Activated CD4-positive, CD25-positive, alpha-beta regulatory T cell (primary cell): ENCODE measurements around the gene NPM3.

ENCODE experiments used
- DNase-seq, 4 experiments: peaks; one replicate each; lab custom pipeline; 2025; lab: John Stamatoyannopoulos, UW

The NPM3 gene

DNA sequence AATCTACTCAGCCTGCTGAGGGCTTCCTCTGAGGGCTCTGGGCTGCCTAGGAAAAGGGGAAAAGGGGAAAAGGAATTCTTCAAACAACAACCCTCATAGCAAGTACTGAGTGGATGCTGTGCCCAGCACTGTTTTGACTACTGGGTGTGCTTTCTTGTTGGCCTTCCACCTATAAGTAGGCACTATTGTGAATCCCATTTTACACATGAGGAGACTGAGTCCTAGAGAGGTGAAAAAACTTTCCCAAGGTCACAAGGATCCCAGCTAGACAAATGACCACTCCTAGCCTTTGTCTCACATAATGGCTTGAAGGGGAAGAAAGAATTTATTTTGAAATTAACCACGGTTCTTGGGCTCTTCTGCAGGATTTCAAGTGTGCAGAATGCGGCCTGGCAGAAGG is 24.4 kb downstream of the NPM3 start:
- no peak for DNase-seq

DNA sequence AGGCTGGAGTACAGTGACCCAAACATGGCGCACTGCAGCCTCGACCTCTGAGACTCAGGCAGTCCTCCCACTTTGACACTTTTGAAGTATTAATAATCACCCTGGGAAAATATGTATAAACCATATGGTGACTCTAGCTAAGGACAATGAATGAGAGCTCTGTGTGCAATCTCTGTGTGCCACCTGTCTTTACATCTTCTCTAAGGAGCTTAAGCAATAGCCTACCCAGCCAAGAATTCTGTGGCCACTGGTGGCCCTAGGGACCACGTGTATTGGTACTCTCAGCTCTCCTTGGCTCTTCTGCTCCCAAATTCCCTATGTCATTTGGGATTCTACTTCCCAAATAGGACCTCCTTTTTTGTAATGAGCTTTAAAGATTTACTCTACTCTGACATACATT is 31.0 kb downstream of the NPM3 start:
- DNase-seq: no peak

DNA sequence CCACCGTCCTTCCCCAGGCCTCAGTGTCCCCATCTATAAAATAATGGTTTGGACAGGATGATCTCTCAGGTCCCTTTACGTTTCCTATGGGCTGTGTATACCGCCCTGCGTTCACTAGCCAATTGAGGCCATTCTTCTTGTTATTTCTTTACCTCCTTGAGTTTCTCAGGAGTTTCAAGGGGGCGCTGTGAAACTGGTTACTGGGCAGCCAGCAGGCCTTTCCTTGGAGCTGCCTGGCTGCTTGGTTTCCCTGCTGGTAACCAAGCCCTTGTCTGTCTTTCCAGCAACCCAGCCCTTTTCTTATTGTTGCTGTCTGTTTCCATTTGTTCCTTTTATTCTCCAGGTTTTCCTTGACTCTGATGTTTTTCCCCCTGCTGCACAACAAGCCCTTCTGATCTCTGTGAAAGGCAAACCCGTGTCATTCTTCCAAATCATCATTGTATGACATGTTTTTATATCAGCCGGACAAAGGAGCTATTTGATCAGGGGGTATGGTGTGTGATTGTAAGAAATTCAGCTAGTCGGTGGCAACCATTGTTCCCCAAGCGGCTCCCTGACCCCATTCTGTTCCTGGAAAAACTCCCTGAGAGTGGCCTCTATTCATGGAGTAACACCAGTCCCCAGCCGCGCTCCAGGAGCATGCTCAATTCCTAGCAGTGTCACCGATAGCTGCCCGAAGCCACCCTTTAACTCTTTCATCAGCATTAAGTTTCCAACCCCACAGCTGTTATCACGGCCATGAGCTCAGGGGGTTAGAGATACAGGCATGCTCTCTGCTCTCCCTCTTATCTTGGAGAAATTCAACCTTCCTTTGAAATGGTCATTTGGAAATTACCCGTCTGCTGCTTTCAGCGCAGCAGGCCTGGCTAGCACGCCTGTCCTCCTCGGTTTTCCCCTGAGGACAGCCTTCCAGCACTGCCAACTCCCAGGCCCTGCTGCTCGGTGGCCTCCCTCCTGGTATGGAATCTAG is 33.9 kb downstream of the NPM3 start:
- DNase-seq: no peak

DNA sequence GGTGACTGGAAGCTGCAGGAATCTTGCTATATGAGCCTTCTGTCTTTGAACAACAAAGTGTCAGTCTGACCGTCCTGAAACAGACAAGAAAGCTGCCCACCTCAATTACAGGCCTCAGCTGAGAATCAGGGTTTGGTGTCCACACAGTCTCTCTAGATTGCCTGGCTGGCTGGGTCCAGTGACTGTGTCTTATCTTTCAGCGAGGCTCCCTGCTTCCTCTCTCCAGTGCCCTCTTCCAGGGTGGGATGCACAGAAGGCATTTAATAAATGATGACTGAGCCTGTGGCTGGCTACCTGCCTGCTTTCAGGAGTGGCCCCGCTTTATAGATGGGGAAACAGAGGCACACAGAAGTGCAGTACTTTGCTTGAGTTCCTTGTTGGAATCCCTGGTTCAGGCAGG is 34.8 kb downstream of the NPM3 start:
- no peak for DNase-seq

DNA sequence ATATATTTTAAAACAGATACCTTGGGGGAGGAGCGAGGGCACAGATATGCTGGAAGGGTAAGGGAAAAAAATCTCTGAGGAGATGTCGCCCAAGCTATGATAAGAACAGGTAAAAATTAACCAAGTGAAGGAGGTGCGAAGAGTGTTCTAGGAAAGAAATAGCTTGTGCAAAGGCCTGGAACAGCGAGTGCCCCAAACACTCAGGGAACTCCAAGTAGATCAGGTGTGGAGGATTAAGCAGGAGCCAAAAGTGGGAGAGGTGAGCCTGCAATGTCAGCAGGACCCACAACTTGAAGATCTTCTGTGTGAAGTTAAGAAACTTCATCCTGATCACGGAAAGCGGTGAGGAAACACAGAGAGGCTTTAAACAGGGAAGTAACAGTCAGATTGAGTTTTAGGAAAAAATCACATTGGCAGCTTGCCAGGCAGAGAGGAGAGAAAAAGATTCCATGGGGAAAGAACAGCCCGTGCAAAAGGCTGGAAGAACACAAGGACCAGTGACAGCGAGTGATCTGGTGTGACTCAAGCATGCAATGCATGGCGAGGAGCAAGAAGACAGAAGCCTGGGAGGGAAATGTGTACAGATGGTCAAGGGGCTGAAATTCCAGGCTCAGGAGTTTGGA is 38.1 kb downstream of the NPM3 start:
- DNase-seq: no peak

DNA sequence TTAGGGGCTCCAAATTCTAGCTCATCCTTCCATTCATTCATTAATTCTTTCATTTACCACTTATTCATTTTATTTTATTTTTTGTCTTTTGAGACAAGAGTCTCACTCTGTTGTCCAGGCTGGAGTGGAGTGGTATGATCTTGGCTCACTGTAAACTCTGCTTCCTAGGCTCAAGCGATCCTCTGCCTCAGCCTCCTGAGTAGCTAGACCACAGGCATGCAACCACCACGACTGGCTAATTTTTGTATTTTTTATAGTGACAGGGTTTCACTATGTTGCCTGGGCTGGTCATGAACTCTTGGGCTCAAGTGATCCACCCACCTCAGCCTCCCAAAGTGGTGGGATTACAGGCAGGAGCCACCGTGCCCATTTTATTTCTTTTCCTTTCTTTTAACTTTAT is 39.0 kb downstream of the NPM3 start:
- DNase-seq: no peak

DNA sequence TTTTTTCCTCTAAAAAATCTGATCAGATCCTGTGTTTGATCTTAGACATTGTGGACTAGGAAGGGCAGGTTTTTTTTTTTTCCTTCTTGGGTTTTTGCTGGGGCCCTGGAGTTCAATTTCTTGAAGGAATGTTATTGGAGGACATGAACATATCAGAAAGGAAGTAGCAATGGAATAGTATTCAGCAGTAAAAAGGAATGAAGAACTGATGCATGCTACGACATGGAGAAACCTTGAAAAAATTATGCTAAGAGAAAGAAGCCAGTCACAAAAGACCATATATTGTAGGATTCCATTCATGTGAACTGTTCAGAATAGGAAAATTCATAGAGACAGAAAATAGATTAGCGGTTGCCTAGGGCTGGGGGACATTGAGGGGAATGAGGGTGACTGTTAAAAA is 41.3 kb downstream of the NPM3 start:
- DNase-seq: no peak

DNA sequence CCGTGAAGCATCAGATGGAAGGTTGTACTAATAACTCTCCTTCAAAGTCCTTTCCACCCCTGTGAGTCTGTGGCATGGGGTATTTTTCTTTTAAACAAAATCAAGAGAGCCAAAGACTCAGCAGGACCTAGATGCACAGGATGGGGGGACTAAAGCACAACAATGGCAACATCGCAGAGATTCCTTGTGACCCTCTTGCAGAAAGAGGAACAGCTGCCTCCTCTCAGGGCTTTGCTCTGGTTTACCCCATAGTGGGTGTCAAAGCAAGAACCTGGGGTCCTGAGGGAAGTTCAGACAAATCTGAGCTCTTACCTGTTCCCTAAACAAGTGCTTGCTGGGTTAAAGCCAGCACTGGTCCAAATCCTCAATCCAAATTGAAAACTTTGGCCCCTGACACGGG is 46.6 kb downstream of the NPM3 start:
- DNase-seq: no peak

DNA sequence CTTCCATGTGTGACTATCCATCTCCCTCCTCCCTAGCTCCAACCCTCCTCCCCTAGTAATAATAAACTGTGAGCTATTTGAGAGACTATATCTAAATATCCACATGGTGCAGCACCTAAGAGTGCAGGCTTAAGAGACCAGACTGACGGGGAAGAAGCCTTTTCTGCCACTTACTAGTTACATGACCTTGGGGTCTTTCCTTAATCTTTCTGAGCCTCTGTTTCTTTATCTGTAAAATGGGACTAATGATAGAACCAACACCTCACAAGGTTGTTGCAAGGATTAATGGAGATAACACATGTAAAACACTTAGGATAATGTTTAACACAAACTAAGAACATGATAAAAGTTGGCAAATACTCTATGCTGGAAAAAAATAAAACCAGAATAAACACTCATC is 51.1 kb downstream of the NPM3 start:
- DNase-seq: no peak
